NCI-H2171 (cell line): ENCODE results near the gene OR8B3.
"Not testable (repeated sequence)": the region's sequence is repeated elsewhere in the genome, so short reads cannot be mapped to it uniquely, and the experiment has no call there.

ENCODE experiments used
- DNase-seq: peaks from one replicate; lab custom pipeline; 2025; lab: John Stamatoyannopoulos, UW

OR8B3 gene

GRCh38 chr11:124398924-124399323 is at the start of gene OR8B3:
Gene OR8B3 (minus strand): TSS chr11:124399024. CDS start chr11:124397351, 1,673 bp downstream.
- no peak for DNase-seq

GRCh38 chr11:124446916-124447315 is 48.1 kb upstream of the OR8B3 start:
- no peak for DNase-seq

GRCh38 chr11:124445646-124446150 is 46.9 kb upstream of the OR8B3 start, which contains the start of gene OR8B8:
Gene OR8B8 (minus strand): TSS chr11:124445696. CDS start chr11:124441085, 4,611 bp downstream.
- no peak for DNase-seq

GRCh38 chr11:124442847-124443246 is 44.0 kb upstream of the OR8B3 start:
- DNase-seq: no peak

GRCh38 chr11:124442442-124442841 is 43.6 kb upstream of the OR8B3 start:
- DNase-seq: no peak

GRCh38 chr11:124441519-124441918 is 42.7 kb upstream of the OR8B3 start:
- no peak for DNase-seq

GRCh38 chr11:124441081-124441480 is 42.3 kb upstream of the OR8B3 start:
- no peak for DNase-seq

GRCh38 chr11:124440608-124441007 is 41.8 kb upstream of the OR8B3 start:
- no peak for DNase-seq

GRCh38 chr11:124434699-124435098 is 35.9 kb upstream of the OR8B3 start:
- no peak for DNase-seq

GRCh38 chr11:124429599-124429998 is 30.8 kb upstream of the OR8B3 start:
- no peak for DNase-seq

- no peak for DNase-seq
Observed at GRCh38 chr11:124424384-124424921, 25.6 kb upstream of the OR8B3 start, which contains the start of gene OR8B4. Gene OR8B4 (minus strand): TSS chr11:124424871. CDS start chr11:124424871, 0 bp downstream.

- DNase-seq: no peak
Observed at GRCh38 chr11:124421043-124421442, 22.2 kb upstream of the OR8B3 start.

- peak; percentile 4 for DNase-seq
Observed at GRCh38 chr11:124415356-124415923, 16.6 kb upstream of the OR8B3 start.

- no peak for DNase-seq
Observed at GRCh38 chr11:124409906-124410305, 11.1 kb upstream of the OR8B3 start.

- no peak for DNase-seq
Observed at GRCh38 chr11:124405581-124405980, 6.8 kb upstream of the OR8B3 start.

- not testable (repeated sequence) for DNase-seq
Observed at GRCh38 chr11:124403186-124403585, 4.4 kb upstream of the OR8B3 start.

- DNase-seq: no peak
Observed at GRCh38 chr11:124402326-124402922, 3.6 kb upstream of the OR8B3 start.

- not testable (repeated sequence) for DNase-seq
Observed at GRCh38 chr11:124396847-124397246, 2.0 kb downstream of the OR8B3 start.

- DNase-seq: no peak
Observed at GRCh38 chr11:124394408-124394807, 4.4 kb downstream of the OR8B3 start.

GRCh38 chr11:124384399-124384798 is 14.4 kb downstream of the OR8B3 start, which contains the start of gene OR8B2:
Gene OR8B2 (minus strand): TSS chr11:124384499. CDS start chr11:124383343, 1,156 bp downstream.
- no peak for DNase-seq

- DNase-seq: not testable (repeated sequence)
Observed at GRCh38 chr11:124382857-124383256, 16.0 kb downstream of the OR8B3 start.

- no peak for DNase-seq
Observed at GRCh38 chr11:124380585-124380984, 18.2 kb downstream of the OR8B3 start.

- no peak for DNase-seq
Observed at GRCh38 chr11:124376280-124376679, 22.5 kb downstream of the OR8B3 start.
